Trophoblast cell (in vitro differentiated cells and primary cell): ENCODE results near the gene ZMYM2.

Source experiments
- DNase-seq, 2 donors: peaks; one replicate each; pipeline ENCODE4 v3.0.0-alpha.2; 2016
- H2AFZ ChIP-seq: 2 replicates; pipeline ENCODE4 v1.6.1; 2013; ENCODE audit warnings: low read length, moderate library complexity, mild to moderate bottlenecking; ENCODE audit not compliant: insufficient read depth, poor library complexity
- H2AK5ac ChIP-seq: 2 replicates; pipeline ENCODE4 v1.6.1; 2013; ENCODE audit warnings: mild to moderate bottlenecking, low read length
- H2BK120ac ChIP-seq: 2 replicates; pipeline ENCODE4 v1.6.1; 2013; ENCODE audit warnings: low read length, mild to moderate bottlenecking, moderate library complexity; ENCODE audit not compliant: insufficient read depth, poor library complexity
- H2BK12ac ChIP-seq: 2 replicates; pipeline ENCODE4 v1.6.1; 2013; ENCODE audit warnings: mild to moderate bottlenecking, low read length, moderate library complexity
- H2BK5ac ChIP-seq: 2 replicates; pipeline ENCODE4 v1.6.1; 2013; ENCODE audit warnings: low read length, low read depth, moderate library complexity, mild to moderate bottlenecking; ENCODE audit not compliant: poor library complexity
- H3K14ac ChIP-seq: 2 replicates; pipeline ENCODE4 v1.6.1; 2013; ENCODE audit warnings: mild to moderate bottlenecking, low read length
- H3K18ac ChIP-seq: 2 replicates; pipeline ENCODE4 v1.6.1; 2013; ENCODE audit warnings: mild to moderate bottlenecking, low read length
- H3K23ac ChIP-seq: 2 replicates; pipeline ENCODE4 v1.6.1; 2013; ENCODE audit warnings: low read length
- H3K27ac ChIP-seq: 2 replicates; pipeline ENCODE4 v1.5.1; 2013; ENCODE audit warnings: low read depth, mild to moderate bottlenecking, inconsistent platforms, low read length, moderate library complexity
- H3K27me3 ChIP-seq: 2 replicates; pipeline ENCODE4 v1.6.1; 2013; ENCODE audit warnings: inconsistent platforms, mild to moderate bottlenecking, low read length, moderate library complexity; ENCODE audit not compliant: insufficient read depth
- H3K36me3 ChIP-seq, 2 experiments: 1 replicate in 1 of 2; 2 replicates in 1 of 2; pipeline ENCODE4 v1.6.1; 2013; ENCODE audit warnings: low read length in 2 of 2, mild to moderate bottlenecking in 2 of 2, moderate library complexity in 1 of 2; ENCODE audit not compliant: insufficient read depth in 2 of 2, control insufficient read depth in 1 of 2
- H3K4ac ChIP-seq: 2 replicates; pipeline ENCODE4 v1.6.1; 2013; ENCODE audit warnings: low read depth, mild to moderate bottlenecking, low read length, moderate library complexity
- H3K4me1 ChIP-seq, 2 experiments: 1 replicate in 1 of 2; 2 replicates in 1 of 2; pipeline ENCODE4 v1.6.1; 2013; ENCODE audit warnings: low read length in 2 of 2, mild to moderate bottlenecking in 2 of 2, moderate library complexity in 1 of 2; ENCODE audit not compliant: insufficient read depth in 2 of 2, control insufficient read depth in 1 of 2
- H3K4me2 ChIP-seq: 2 replicates; pipeline ENCODE4 v1.6.1; 2013; ENCODE audit warnings: inconsistent platforms, mild to moderate bottlenecking, low read length, moderate library complexity
- H3K4me3 ChIP-seq: 2 replicates; pipeline ENCODE4 v1.5.1; 2013; ENCODE audit warnings: mild to moderate bottlenecking, low read depth, low read length, inconsistent platforms
- H3K79me1 ChIP-seq: one replicate; pipeline ENCODE4 v1.6.1; 2013; ENCODE audit warnings: low read length
- H3K79me2 ChIP-seq: 2 replicates; pipeline ENCODE4 v1.6.1; 2013; ENCODE audit warnings: low read length, mild to moderate bottlenecking; ENCODE audit not compliant: control insufficient read depth, insufficient read depth, poor library complexity
- H3K9ac ChIP-seq: 2 replicates; pipeline ENCODE4 v1.6.1; 2013; ENCODE audit warnings: mild to moderate bottlenecking, low read length
- H3K9me3 ChIP-seq: 2 replicates; pipeline ENCODE4 v1.6.1; 2013; ENCODE audit warnings: low read depth, mild to moderate bottlenecking, control low read depth, inconsistent platforms, low read length; ENCODE audit not compliant: insufficient read depth
- H4K12ac ChIP-seq: 2 replicates; pipeline ENCODE4 v1.6.1; 2013; ENCODE audit warnings: low read depth, mild to moderate bottlenecking, low read length, moderate library complexity
- H4K8ac ChIP-seq: 2 replicates; pipeline ENCODE4 v1.6.1; 2013; ENCODE audit warnings: low read depth, mild to moderate bottlenecking, low read length, moderate library complexity
- H4K91ac ChIP-seq: one replicate; pipeline ENCODE4 v1.6.1; 2013; ENCODE audit warnings: low read depth, mild to moderate bottlenecking, low read length, moderate library complexity
- WGBS: extraction: QIAGEN DNeasy Blood & Tissue Kit; methylation state at CpG from one replicate; pipeline ENCODE4 v1.1.7; 2013; ENCODE audit warnings: missing lambda C conversion rate; ENCODE audit not compliant: insufficient read length, insufficient coverage; ENCODE audit errors: extremely low coverage; 5-methylcytosine and 5-hydroxymethylcytosine counted together

The ZMYM2 gene

DNA sequence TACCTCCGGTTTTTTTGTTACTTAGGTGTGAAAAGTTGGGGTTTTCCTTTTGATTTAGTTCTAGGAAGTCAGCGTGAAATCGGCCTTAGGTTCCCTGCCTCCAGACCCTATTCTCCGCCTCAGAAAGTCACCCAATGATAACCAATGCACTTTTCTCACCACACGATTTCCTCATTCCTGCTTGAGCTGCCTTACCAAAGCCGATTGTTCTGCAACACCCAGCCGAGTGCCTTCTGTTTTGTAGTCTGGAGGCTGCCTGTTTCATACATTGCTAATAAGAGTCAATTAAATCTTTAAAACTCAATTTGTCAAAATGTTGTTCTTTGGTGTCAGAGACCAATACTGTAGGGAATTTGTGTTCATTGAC lies 162.6 kb downstream of the ZMYM2 start:
- Histone ChIP-seq H3K4me2 (no peak overlapping the region), H3K4ac (no peak overlapping the region), H3K36me3 (no peaks in the 10 kb centered on the region), H2BK5ac (no peak overlapping the region), H3K79me2 (no peaks in the 10 kb centered on the region), H3K9ac (no peak overlapping the region), H3K4me3 (no peak overlapping the region), H3K23ac (no peak overlapping the region), H2BK12ac (no peak overlapping the region), H2BK120ac (no peak overlapping the region), H3K79me1 (no peaks in the 10 kb centered on the region), H3K27ac (no peak overlapping the region), H4K8ac (no peak overlapping the region), H3K14ac (no peak overlapping the region), H3K4me1 (peaks cover 4 to 7% of the 10 kb centered on the region in 2 experiments), H2AK5ac (no peak overlapping the region), H4K91ac (no peak overlapping the region), H3K9me3 (no peaks in the 10 kb centered on the region), H4K12ac (no peak overlapping the region), H3K27me3 (peaks cover 2% of the 10 kb centered on the region), H2AFZ (no peak overlapping the region), H3K18ac (no peak overlapping the region)
- no CpG with 5 or more reads among the region's 7 CpGs for WGBS
- DNase-seq = peak in 1 of 2 donors; percentile 43

DNA sequence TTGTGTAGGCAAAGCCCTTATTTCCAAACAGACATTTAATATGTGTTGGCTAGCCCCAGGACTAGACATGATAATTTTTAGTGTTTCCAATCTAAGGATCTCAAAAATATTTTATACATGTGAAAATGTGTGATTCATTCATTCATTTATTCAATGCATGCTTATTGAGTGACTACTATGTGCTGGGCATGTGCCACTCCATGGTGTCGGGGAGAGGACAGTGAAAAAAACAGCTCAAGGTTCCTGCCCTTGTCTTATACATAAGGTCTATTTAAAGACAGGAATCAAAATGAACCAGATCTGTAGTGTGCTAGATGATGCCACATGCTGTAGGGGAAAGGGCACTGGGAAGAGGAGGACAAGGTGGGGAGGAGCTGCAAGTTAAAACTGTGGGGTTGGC lies 165.8 kb downstream of the ZMYM2 start:
- no CpG with 5 or more reads among the region's 1 CpG for WGBS
- H3K27me3 ChIP-seq = peaks cover 1% of the 10 kb centered on the region
- H3K9ac ChIP-seq = no peak overlapping the region

DNA sequence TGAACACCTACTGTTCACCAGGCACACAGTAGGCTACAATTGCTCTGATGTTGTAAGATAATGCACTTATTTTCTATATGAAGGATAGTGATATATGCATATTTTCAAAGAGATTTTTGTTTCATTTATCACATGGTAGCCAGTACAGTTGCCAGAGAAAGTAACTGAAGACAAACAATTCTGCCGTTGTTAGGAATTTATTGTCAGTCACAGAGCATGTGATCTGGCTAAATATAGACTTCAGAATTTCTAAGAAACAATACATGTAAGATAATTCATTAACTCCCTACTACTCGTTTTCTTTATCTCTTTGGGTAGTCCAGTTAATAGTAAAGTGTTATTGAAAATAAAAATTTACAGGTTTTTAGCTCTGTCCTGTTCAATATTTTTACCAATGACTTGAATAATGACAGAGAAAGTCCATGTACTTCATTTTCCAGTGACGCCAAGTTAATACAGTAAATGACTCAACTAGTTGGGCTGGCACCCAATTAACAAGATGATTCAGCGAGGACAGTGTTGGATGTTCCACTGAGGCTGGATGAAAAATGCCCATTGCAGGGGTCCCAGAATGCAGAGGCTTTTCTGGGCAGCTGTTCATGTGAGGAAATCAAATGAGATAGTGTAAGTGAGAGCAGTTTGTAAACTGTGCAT lies 166.7 kb downstream of the ZMYM2 start:
- Histone ChIP-seq H3K4me3 (no peak overlapping the region), H4K8ac (no peak overlapping the region), H3K9ac (no peak overlapping the region), H2AFZ (no peak overlapping the region), H2BK12ac (no peak overlapping the region), H2AK5ac (no peak overlapping the region), H3K36me3 (no peaks in the 10 kb centered on the region), H3K18ac (no peak overlapping the region), H4K91ac (no peak overlapping the region), H3K79me1 (no peaks in the 10 kb centered on the region), H3K23ac (no peak overlapping the region), H2BK120ac (no peak overlapping the region), H3K4ac (no peak overlapping the region), H3K27ac (no peak overlapping the region), H2BK5ac (no peak overlapping the region), H4K12ac (no peak overlapping the region), H3K4me1 (peaks cover 2 to 9% of the 10 kb centered on the region in 2 experiments), H3K27me3 (peaks cover 1% of the 10 kb centered on the region), H3K79me2 (peaks cover 2% of the 10 kb centered on the region), H3K9me3 (no peaks in the 10 kb centered on the region), H3K4me2 (no peak overlapping the region), H3K14ac (no peak overlapping the region)
- no CpG with 5 or more reads among the region's 4 CpGs for WGBS
- DNase-seq = peak in 1 of 2 donors; percentile 5

More for the DNA sequence above, 165.8 kb downstream of the ZMYM2 start:
- Histone ChIP-seq H4K91ac (no peak overlapping the region), H3K4me1 (peaks cover 2 to 9% of the 10 kb centered on the region in 2 experiments), H3K23ac (no peak overlapping the region), H3K18ac (no peak overlapping the region), H2AK5ac (no peak overlapping the region), H3K14ac (no peak overlapping the region), H4K8ac (no peak overlapping the region), H2BK120ac (no peak overlapping the region), H3K27ac (no peak overlapping the region), H2AFZ (no peak overlapping the region), H3K4me2 (no peak overlapping the region), H2BK5ac (no peak overlapping the region), H3K79me1 (no peaks in the 10 kb centered on the region), H2BK12ac (no peak overlapping the region), H3K4ac (no peak overlapping the region), H3K4me3 (no peak overlapping the region), H3K79me2 (peaks cover 2% of the 10 kb centered on the region), H4K12ac (no peak overlapping the region), H3K9me3 (no peaks in the 10 kb centered on the region), H3K36me3 (no peaks in the 10 kb centered on the region)
- DNase-seq = no peak

DNA sequence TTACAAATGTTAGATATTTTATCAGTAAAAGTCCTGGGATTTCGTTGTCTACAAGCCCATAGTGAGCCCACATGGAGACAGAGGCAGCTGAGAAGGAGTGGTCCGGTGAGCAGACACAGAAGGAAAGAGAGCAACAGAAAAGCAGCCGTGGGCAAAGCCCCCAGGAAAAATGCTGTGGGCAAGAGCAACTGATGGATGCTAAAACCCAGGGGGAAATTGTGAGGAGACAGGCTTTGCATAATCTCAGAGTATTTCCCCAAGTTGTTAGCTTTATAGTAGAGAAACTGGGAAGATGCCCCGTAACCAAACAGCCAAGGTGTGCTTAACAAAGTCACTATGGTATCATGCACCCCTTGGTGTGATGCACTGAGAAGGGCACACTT lies 167.2 kb downstream of the ZMYM2 start:
- Histone ChIP-seq H3K27me3 (peaks cover 1% of the 10 kb centered on the region), H2BK120ac (no peak overlapping the region), H4K91ac (no peak overlapping the region), H3K4me2 (no peak overlapping the region), H3K18ac (no peak overlapping the region), H4K12ac (no peak overlapping the region), H3K14ac (no peak overlapping the region), H3K4ac (no peak overlapping the region), H3K36me3 (no peaks in the 10 kb centered on the region), H2AK5ac (no peak overlapping the region), H2BK12ac (no peak overlapping the region), H2AFZ (no peak overlapping the region), H3K9me3 (no peaks in the 10 kb centered on the region), H4K8ac (no peak overlapping the region), H3K4me1 (peaks cover 2 to 9% of the 10 kb centered on the region in 2 experiments), H3K27ac (no peak overlapping the region), H3K23ac (no peak overlapping the region), H3K79me1 (no peaks in the 10 kb centered on the region), H3K4me3 (no peak overlapping the region), H3K79me2 (peaks cover 2% of the 10 kb centered on the region), H2BK5ac (no peak overlapping the region), H3K9ac (no peak overlapping the region)
- no peak for DNase-seq
- WGBS = no CpG with 5 or more reads among the region's 4 CpGs
